Fibroblast of skin of left quadriceps (primary cell): Measurements from ENCODE around the gene BLOC1S4.
"Not testable (repeated sequence)": the region's sequence is repeated elsewhere in the genome, so short reads cannot be mapped to it uniquely, and the experiment has no call there.

Experiments used
- DNase-seq, 2 experiments: peaks; one replicate each; pipeline ENCODE4 v3.0.0-alpha.2; 2013; ENCODE audit warnings: low read depth in 2 of 2

BLOC1S4 gene

GRCh38 chr4:6740347-6740746 is 24.4 kb downstream of the BLOC1S4 start:
- no peak for DNase-seq

DNA sequence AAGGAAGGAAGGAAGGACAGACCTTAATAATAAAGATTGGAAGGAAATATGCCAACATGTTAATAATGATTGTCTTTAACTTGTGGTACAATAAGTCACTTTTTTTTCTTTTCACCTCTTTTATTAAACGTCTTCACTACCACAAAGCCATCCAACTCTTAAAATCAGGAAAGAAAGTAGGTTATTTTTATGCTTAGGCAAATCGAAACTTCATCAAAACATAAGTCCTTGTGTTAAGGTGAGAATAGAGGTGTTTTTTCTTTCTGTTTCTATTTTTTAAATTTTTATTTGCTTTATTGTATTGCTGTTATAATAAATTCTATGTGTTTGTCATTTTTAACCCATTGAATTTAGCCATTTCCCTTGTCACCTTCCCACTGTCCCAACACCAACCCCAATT is 26.5 kb downstream of the BLOC1S4 start:
- no peak for DNase-seq

DNA sequence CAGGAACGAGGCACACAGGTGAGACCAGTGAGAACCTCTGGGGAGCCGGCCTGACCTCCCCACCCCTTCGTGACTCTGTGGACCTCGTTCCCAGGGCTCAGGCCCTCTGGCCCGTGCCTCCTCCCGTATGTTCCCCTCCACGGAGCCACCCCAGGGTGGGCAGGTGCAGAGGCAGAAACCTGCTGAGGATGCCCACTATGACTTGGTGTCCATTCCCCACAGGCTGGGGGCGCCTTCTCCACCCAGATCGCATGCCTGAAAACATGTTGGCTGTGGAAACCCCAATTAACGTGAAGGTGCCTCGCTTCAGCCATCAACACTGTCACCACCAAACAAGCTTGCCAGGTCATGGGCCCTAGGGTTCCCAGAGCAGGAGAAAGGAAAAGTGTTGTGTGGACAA is 27.0 kb downstream of the BLOC1S4 start:
- DNase-seq, result no peak

GRCh38 chr4:6746721-6747293 is 30.8 kb downstream of the BLOC1S4 start:
- no peak for DNase-seq

DNA sequence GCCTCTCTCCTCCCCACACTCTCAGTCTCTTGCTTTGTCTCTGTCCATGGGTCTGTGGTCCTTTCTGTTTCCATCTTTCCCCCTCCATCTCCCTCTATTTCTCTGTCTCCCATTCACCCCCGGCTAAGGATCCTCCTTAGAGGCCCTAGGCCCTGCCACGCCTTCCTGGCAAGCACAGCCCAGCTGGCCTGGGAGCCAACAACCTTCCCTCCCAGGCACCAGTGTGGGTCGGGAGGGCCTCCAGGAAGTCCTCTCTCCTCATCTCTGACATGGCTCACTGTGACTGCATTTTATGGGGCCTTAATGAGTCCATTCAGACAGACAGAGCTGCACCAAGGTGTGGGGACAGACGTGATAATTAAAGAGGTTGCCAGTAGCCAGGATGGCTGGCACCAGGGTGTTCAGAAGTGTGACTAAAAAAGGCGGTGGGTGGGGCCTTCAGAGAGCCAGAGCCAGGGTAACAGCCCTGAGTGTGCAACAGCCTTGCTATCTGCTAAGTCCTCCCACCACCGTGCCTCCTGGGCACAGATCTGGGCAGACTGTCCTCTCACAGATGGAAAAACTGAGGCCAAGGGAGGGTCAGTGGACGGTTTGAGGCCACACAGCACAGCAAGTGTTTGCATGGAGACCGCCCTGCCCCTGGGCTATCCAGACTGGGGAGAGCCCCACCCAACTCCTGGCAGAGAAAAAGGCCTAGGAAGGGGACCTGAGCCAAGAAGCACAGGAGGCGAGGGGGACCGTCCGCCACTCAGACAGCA is 31.5 kb downstream of the BLOC1S4 start:
- DNase-seq, result no peak

GRCh38 chr4:6748286-6748685 is 32.3 kb downstream of the BLOC1S4 start:
- no peak for DNase-seq

DNA sequence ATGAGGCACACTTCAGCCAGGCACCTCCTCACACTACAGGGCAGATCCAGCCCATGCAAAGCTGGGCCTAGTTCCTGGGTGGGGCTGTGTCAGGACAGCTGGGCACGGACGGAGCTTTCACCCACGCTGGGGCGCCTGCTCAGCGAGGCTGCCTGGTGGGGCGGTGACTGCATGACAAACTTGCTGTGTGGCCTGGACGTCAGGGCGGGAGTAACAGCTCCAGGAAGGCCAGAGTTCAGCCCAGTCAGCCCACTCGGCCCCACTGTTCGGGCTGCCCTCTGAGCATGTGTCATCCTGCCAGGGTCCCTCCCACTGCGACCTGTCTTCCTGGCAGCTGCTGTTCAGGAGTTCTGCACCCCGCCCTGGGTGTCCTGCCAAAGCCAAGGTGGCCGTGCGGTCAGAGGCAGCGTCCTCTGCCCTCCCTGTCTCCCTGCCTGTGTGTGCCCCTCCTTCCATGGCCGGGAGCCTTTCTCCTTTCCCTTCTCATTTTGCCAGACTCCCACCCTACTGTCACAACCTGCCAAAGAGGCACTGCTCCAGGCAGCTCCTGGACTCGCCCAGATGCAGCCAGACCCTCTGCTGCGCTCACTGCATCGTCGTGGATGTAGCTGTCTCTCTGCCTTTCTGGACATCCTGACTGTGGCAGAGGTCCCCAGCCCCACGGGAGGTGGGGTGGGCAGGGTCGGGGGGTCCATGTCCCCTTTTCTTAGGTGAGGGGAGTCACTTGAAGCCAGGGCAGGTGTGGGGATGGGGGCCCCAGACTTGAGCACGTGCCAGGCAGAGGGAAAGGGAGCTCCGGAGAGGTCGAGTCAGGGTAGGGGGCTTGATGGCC is 33.6 kb downstream of the BLOC1S4 start:
- DNase-seq, result no peak

GRCh38 chr4:6750286-6751221 is 34.6 kb downstream of the BLOC1S4 start:
- DNase-seq, result no peak

- no peak for DNase-seq
Observed at GRCh38 chr4:6751611-6752485, 35.9 kb downstream of the BLOC1S4 start.

- no peak for DNase-seq
Observed at GRCh38 chr4:6752486-6752829, 36.5 kb downstream of the BLOC1S4 start.

- no peak for DNase-seq
Observed at GRCh38 chr4:6753103-6753560, 37.2 kb downstream of the BLOC1S4 start.

DNA sequence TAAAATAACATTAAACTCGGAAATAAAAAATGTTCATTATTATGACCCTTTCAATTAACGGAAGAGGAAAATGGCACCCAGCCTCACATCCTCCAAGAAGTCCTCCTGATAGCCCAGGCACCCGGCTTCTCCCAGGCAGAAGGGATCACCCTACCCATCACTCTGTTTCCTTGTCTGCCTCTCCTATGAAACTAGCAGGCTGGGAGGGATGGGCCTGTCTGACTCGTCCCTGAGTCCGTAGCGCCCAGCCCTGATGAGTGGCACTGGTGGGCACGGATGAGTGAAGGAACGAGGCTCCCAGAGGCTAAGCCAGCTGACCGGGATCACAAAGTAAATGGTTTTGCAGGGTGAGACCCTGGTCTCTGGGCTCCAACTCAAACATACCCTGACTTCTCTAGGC is 37.9 kb downstream of the BLOC1S4 start:
- DNase-seq, result no peak

GRCh38 chr4:6754481-6755087 is 38.6 kb downstream of the BLOC1S4 start:
- no peak for DNase-seq

DNA sequence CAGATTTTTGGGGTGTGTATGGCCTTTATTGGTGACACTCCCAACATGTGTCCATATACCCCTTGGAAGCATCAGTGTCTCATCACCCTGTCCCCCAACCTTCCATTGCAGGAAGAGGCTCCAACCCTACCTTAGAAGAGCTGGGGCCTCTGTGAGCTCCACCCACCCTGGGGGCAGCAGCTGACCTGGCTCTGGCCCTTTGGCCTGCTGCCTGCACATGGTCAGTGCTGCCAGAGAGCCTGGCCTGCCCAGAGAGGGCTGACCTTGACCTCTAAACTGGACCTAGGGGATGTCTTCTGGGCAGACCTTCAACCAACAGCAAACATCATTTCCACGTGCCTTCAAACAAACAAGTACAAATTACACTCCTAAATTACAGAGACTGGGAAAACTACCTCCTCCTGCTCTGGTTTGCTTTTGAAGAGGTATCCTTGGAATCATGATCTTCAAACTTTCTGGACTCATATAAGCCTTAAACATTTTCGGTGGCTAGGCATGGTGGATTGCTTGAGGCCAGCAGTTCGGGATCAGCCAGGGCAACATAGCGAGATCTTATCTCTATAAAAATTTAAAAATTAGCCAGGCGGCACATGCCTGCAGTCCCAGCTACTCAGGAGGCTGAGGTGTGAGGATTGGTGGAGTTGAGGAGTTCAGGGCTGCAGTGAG is 39.2 kb downstream of the BLOC1S4 start:
- no peak for DNase-seq

DNA sequence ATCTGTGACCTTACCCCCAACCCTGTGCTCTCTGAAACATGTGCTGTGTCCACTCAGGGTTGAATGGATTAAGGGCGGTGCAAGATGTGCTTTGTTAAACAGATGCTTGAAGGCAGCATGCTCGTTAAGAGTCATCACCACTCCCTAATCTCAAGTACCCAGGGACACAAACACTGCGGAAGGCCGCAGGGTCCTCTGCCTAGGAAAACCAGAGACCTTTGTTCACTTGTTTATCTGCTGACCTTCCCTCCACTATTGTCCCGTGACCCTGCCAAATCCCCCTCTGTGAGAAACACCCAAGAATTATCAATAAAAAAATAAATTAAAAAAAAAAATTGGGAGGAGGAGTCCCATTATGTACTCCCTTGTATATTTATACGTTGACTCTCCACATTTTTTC is 40.4 kb downstream of the BLOC1S4 start:
- not testable (repeated sequence) for DNase-seq

GRCh38 chr4:6758728-6759127 is 42.8 kb downstream of the BLOC1S4 start:
- no peak for DNase-seq

DNA sequence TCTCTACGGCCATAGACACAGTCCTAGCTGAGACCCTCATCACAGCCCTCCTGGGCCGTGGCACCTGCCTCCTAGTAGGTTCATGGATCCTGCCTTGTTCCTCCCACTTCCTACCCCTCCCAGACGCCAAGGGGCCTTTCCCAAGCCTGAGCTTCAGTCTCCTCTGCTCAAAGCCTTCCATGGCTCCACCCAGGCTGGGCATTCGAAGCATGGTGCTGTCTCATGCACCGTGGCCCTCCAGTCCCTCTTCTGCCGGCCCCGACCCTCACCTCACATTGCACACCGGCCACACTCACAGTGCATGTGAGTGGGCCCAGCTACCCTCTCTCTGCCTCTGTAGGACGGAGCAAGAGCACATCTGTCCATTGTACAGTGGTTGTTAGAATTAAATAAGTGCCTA is 44.9 kb downstream of the BLOC1S4 start:
- DNase-seq, result no peak

DNA sequence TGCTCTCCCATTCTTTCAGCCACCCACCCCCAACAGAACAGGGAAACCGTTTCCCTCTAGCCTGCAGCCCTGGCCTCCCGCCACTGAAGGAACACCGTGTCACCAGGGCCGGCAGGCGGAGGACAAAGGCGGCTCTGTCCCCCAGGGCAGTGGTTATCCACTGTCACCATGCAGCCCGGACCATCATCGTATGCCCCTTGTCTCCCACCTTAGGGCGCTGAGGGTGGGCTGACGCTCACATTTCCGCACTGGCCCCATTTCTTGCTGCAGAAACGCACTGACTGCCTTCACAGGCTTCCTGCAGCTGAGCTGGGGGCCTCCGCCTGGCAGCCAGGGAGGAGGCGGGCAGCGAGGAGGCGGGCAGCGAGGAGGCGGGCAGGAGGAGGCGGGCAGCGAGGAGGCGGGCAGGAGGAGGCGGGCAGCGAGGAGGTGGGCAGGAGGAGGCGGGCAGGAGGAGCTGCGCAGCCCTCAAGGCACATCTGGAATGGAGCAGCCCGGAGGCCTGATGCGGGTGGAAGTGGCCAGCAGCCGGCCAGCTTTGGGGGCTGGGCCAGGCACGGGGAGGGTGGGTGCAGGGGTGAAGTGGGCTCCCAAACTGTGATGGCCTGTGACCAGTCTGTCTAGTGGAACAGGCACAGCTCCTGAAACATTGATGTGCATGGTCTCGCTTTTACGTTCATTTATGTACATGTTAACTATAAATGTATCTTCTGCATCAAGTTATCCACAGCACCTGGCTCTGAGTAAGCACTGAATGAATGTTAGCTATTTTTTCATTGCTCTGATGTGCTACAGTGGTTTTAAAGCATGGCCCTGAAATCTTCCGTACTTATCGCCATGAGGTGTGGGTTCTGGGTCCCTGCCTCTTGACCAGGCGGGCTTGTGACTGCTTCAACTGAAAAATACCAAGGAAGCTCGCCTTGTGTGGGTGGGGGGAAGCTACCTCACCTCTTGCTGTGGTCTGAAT is 46.0 kb downstream of the BLOC1S4 start:
- no peak for DNase-seq
